Mucosa of rectum (tissue), 2 donors: ENCODE data around the gene DPPA4.

Experiments
- H3K27ac ChIP-seq, 2 donors: one replicate each; pipeline ENCODE4 v1.7.0; 2013; ENCODE audit warnings: inconsistent platforms in 2 of 2, low read depth in 2 of 2, low read length in 2 of 2
- H3K27me3 ChIP-seq, 2 donors: one replicate each; pipeline ENCODE4 v1.7.0; 2013; ENCODE audit warnings: low read length in 2 of 2; ENCODE audit not compliant: control insufficient read depth in 2 of 2, insufficient read depth in 2 of 2
- H3K36me3 ChIP-seq, 2 donors: one replicate each; pipeline ENCODE4 v1.7.0; 2013; ENCODE audit warnings: low read length in 2 of 2; ENCODE audit not compliant: control insufficient read depth in 2 of 2, insufficient read depth in 2 of 2
- H3K4me1 ChIP-seq, 2 donors: one replicate each; pipeline ENCODE4 v1.7.0; 2013; ENCODE audit warnings: low read length in 2 of 2, mild to moderate bottlenecking in 1 of 2; ENCODE audit not compliant: control insufficient read depth in 2 of 2, insufficient read depth in 2 of 2
- H3K4me3 ChIP-seq, 2 donors: one replicate each; pipeline ENCODE4 v1.7.0; 2013; ENCODE audit warnings: low read length in 2 of 2
- H3K9ac ChIP-seq, 2 donors: one replicate each; pipeline ENCODE4 v1.7.0; 2013; ENCODE audit warnings: low read length in 2 of 2, low read depth in 1 of 2, mild to moderate bottlenecking in 1 of 2
- H3K9me3 ChIP-seq, 2 donors: one replicate each; pipeline ENCODE4 v1.7.0; 2013; ENCODE audit warnings: low read length in 2 of 2; ENCODE audit not compliant: control insufficient read depth in 2 of 2
- donor health status: healthy.
- donor health status: Normal muscosa, but diverticular disease.

Gene DPPA4

DNA sequence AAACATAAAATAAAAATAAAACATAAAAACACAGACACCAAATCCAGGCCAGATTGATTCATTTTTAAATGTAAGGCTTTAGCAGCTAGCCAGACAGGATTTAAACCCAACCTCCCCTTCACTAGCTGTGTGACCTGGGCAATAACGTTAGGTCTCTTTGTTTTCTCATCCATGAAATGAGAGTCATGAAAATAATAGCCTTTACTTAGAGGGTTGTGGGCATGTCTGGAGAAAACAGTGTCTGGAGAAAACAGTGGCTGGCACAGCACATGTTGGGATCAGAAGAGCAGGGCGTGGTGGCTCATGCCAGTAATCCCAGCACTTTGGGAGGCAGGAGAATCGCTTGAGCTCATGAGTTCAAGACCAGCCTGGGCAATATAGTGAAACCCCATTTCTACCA lies 1.9 kb upstream of the DPPA4 start:
- H3K4me1 ChIP-seq = no peaks in the 10 kb centered on the region
- H3K9ac ChIP-seq = no peak overlapping the region
- H3K4me3 ChIP-seq = no peak overlapping the region
- no peaks in the 10 kb centered on the region for H3K36me3 ChIP-seq
- no peaks in the 10 kb centered on the region for H3K27me3 ChIP-seq
- H3K9me3 ChIP-seq = no peaks in the 10 kb centered on the region
- H3K27ac ChIP-seq = no peak overlapping the region

DNA sequence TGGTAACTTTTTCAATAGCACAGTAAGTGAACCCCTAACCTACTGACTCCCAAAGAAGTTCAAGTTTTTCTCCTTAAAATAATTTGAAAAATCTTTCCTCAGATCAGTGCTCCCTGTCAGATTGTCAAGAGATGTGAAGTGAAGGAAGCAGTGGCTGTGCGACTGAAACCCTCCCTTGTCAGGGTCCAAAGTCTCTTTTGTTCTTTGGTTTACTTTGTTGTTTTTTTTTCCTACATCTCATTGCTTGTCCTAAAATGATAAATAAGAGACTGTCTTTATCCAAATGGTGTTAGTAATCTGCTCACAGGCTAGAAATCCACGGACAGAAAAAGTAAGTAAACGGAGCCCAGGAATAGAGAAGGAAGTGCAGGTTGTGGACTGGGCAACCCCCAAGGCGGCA lies 976 bp upstream of the DPPA4 start:
- no peaks in the 10 kb centered on the region for H3K9me3 ChIP-seq

DNA sequence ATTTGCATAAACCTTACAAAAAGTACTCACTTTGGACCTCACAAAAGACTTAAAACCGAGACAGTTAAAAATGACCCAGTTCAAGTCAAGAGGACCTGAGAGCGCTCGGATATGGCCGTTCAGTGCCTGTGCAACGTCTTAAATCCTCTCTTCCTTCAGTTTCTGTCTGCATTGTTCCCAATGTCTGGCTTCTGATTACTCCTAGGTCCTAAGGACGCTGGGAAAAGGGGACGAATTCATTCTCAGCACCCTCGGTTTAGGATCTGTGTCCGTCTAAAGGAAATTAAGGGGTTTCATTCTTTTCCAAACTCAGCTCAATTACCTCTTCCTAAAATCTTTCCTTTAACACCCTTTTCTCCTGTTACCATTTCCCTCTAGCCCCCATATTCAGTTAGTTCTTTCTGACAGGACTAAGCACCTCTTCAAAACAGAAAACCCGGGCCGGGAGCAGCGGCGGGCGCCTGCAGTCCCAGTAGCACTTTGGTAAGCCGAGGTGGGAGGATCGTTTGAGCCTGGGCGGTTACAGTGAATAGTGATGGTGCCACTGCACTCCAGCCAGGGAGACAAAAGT lies 970 bp downstream of the DPPA4 start:
- H3K4me3 ChIP-seq = peak overlapping the region in 1 of 2 donors; percentile 39
- no peak overlapping the region for H3K9ac ChIP-seq
- no peak overlapping the region for H3K27ac ChIP-seq
- no peaks in the 10 kb centered on the region for H3K9me3 ChIP-seq
- H3K4me1 ChIP-seq = no peaks in the 10 kb centered on the region
- H3K27me3 ChIP-seq = no peaks in the 10 kb centered on the region
- no peaks in the 10 kb centered on the region for H3K36me3 ChIP-seq

More for the DNA sequence above, 976 bp upstream of the DPPA4 start:
- no peak overlapping the region for H3K9ac ChIP-seq
- H3K4me3 ChIP-seq = no peak overlapping the region
- H3K36me3 ChIP-seq = no peaks in the 10 kb centered on the region
- no peaks in the 10 kb centered on the region for H3K27me3 ChIP-seq
- no peaks in the 10 kb centered on the region for H3K4me1 ChIP-seq
- H3K27ac ChIP-seq = no peak overlapping the region

DNA sequence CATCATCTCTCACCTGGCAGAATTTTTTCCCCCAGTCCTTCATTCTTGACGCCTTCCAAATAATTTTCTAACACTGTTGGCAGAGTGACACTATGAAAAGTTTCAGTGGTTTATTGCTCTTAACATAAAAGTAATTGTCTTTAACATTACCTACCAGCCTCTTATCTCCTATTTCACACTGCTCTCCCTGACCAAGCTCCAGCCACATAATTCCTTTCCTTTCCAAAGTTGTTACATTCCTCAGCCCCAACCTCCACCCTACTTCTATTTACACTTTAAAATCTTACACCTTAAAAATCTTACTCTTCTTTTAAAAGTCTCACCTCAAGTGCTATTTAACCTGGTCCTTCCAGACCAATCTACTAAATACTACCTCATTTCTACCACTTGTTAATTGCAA lies 2.8 kb downstream of the DPPA4 start:
- Histone ChIP-seq H3K4me3 (no peak overlapping the region), H3K27ac (no peak overlapping the region), H3K36me3 (no peaks in the 10 kb centered on the region), H3K27me3 (no peaks in the 10 kb centered on the region), H3K4me1 (no peaks in the 10 kb centered on the region), H3K9ac (no peak overlapping the region), H3K9me3 (no peaks in the 10 kb centered on the region)

DNA sequence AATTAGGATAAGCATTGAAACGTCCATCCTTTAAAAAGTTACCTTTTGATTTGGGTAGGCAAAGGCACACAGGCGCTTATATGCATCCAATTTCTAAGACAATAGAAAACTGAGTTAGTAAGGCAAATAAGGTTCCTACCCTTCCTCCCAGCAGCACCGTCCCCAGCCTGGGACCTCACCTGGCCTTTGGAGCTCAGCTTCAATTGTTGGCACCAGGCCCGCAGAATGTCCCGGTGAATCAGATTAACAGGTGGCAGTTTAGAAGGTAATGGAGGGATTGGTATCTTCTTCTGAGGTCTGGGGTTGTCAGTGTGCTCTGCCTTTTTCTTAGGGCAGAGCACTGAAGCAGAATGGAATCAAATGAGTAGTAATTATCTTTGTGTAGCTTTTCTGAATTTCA lies 5.7 kb downstream of the DPPA4 start:
- Histone ChIP-seq H3K27me3 (no peaks in the 10 kb centered on the region), H3K4me3 (no peak overlapping the region), H3K36me3 (no peaks in the 10 kb centered on the region), H3K4me1 (no peaks in the 10 kb centered on the region), H3K9ac (no peak overlapping the region), H3K27ac (no peak overlapping the region), H3K9me3 (no peaks in the 10 kb centered on the region)

DNA sequence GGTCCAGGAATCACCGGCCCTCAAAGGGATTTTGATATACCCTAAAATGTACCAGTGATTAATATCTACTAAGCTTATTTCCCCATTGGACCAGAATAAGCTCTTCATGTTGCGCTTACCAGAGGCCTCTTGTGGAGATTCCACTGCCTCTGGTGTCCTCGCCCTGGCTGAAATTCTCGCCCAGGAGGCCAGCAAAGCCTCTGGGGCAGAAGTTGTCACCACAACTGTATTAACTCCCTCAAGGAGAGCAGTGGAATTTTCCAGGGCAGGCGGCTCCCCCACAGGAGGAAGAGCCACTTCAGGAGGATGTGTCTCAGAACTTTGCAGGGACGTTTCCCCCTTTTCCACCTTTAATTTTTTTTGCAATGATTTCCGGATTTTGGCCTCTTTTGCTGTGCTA lies 6.9 kb downstream of the DPPA4 start:
- Histone ChIP-seq H3K9ac (no peak overlapping the region), H3K9me3 (no peaks in the 10 kb centered on the region), H3K27ac (no peak overlapping the region), H3K27me3 (no peaks in the 10 kb centered on the region), H3K4me3 (no peak overlapping the region), H3K36me3 (no peaks in the 10 kb centered on the region), H3K4me1 (no peaks in the 10 kb centered on the region)

DNA sequence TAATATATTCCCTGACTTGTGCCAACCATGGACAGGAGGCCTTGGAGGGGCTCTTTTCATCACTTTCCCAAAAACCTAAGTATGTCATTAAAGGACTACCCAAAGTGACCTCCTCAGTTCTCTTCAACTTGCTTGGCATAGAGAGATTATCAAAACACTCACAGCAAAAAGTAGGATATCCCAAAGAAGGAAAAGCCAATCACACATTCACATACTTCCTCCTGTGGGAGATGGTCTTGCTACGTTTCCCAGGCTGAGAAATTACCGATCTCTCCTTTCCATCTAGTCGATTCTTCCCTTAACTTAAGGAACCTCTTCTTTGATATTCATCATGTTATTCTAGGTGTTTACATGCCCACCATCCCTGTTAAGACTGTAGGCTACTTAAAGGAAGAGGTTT lies 9.1 kb downstream of the DPPA4 start:
- Histone ChIP-seq H3K27me3 (no peaks in the 10 kb centered on the region), H3K27ac (no peak overlapping the region), H3K36me3 (no peaks in the 10 kb centered on the region), H3K4me1 (no peaks in the 10 kb centered on the region), H3K4me3 (no peak overlapping the region), H3K9me3 (no peaks in the 10 kb centered on the region), H3K9ac (no peak overlapping the region)

DNA sequence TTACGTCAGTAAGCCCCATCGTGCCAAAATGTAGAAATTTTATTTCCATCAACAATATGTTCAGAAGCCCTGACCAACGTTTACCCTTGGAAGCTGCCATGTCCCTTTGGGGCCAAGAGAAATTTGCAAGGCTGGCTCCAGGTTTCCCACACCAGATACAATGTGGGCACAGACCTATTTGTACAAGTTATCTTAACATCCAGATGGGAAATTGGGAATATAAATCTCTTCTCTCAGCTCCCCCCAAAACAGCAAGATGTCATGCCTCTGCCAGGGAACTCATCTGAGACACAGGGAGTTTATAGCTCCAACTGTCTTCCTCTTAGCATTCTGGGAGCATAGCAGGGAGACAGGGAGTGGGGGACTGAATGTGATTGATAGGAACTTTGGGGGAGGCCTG lies 11.7 kb downstream of the DPPA4 start:
- H3K9ac ChIP-seq = no peak overlapping the region
- no peak overlapping the region for H3K27ac ChIP-seq
- no peaks in the 10 kb centered on the region for H3K27me3 ChIP-seq
- no peak overlapping the region for H3K4me3 ChIP-seq
- no peaks in the 10 kb centered on the region for H3K36me3 ChIP-seq
- H3K4me1 ChIP-seq = no peaks in the 10 kb centered on the region
- H3K9me3 ChIP-seq = no peaks in the 10 kb centered on the region

DNA sequence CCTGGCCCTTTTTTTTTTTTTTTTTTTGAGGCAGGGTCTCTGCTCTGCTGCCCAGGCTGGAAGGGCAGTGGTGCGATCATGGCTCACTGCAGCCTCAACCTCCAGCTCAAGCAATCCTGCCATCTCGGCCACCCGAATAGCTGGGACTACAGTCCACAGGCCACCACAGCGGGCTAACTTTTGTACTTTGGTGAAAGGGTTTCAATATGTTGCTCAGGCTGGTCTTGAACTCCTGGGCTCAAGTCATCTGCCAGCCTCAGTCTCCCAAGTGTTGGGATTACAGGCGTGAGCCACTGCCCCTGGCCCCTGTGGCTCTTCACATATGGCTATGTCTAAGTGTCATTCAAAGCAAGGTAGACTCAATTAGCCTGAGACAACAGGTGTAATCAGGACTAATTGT lies 12.2 kb downstream of the DPPA4 start:
- Histone ChIP-seq H3K9ac (no peak overlapping the region), H3K36me3 (no peaks in the 10 kb centered on the region), H3K9me3 (no peaks in the 10 kb centered on the region), H3K4me1 (no peaks in the 10 kb centered on the region), H3K27me3 (no peaks in the 10 kb centered on the region), H3K27ac (no peak overlapping the region), H3K4me3 (no peak overlapping the region)

DNA sequence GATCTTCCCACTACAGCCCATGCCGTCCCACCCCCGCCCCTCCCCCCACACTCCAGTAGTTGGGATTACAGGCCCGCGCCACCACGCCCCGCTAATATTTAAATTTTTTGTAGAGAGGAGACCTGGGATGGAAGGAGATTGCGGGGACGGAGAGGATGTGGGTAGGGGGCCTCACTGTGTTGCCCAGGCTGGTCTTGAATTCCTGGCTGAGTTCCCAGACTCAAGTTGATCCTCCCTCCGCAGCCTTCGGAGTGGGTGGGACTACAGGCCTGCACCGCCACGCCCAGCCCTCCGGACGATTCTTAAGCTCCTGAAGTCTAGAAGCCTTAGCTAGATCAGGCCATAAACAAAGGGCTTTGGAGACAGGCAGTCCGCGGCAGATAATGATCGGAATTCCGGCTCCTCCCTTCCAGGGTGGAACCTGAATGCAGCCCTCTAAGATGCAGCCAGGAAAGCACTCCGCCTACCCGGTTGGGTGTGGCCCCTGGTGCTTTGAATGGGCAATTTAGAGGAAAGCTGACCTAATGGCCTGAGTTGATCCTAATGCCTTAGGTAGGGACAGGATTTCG lies 21.1 kb downstream of the DPPA4 start, which contains the start of gene DPPA2:
Gene DPPA2, minus strand, starts transcription at position 356 of the 569 bp plus-strand sequence. CDS start 1,975 bp downstream, outside the sequence.
- H3K27ac ChIP-seq = no peak within 1 kb of the TSS
- no peak within 1 kb of the TSS for H3K9ac ChIP-seq
- H3K4me3 ChIP-seq = no peak within 1 kb of the TSS
- H3K36me3 ChIP-seq = no peaks in the 10 kb centered on the region
- no peaks in the 10 kb centered on the region for H3K27me3 ChIP-seq
- H3K4me1 ChIP-seq = no peaks in the 10 kb centered on the region
- H3K9me3 ChIP-seq = no peaks in the 10 kb centered on the region
